SK-N-SH treated with all-trans-retinoic acid at 6 μM for 48 hours (cell line): ENCODE measurements around the gene FGD3.

Experiments
- ARNTL ChIP-seq: fragments of 450-650 bp; formaldehyde crosslinking; IDR thresholded peaks from 2 replicates; pipeline ENCODE4 v1.5.0; 2020; ENCODE audit warnings: low read depth, mild to moderate bottlenecking, moderate library complexity, borderline replicate concordance
- CREB5 ChIP-seq: fragments of 250-450 bp; sonication (Bioruptor Pico); IDR thresholded peaks from 2 replicates; pipeline ENCODE4 v1.5.1; 2020; ENCODE audit warnings: low read depth, mild to moderate bottlenecking, moderate library complexity
- CSRNP3 ChIP-seq: fragments of 250-450 bp; sonication (Bioruptor Pico); IDR thresholded peaks from 2 replicates; pipeline ENCODE4 v1.5.1; 2021; ENCODE audit warnings: mild to moderate bottlenecking, moderate library complexity
- SNAI2 ChIP-seq: fragments of 250-450 bp; sonication (Bioruptor Pico); IDR thresholded peaks from 2 replicates; pipeline ENCODE4 v1.5.0; 2020; ENCODE audit warnings: mild to moderate bottlenecking, moderate library complexity
- TOX ChIP-seq: fragments of 250-450 bp; sonication (Bioruptor Pico); IDR thresholded peaks from 2 replicates; pipeline ENCODE4 v1.8.0; 2021; ENCODE audit warnings: mild to moderate bottlenecking, moderate library complexity, borderline replicate concordance
- ZNF70 ChIP-seq: fragments of 450-650 bp; formaldehyde crosslinking; IDR thresholded peaks from 2 replicates; pipeline ENCODE4 v1.5.0; 2020; ENCODE audit warnings: mild to moderate bottlenecking, moderate library complexity

GRCh38 chr9:93081931-93082330, 134.6 kb downstream of the FGD3 start:
- no peak for TF ChIP-seq ARNTL (CRISPR knock-in tag)
- TF ChIP-seq ZNF70 (CRISPR knock-in tag) = no peak
- TF ChIP-seq CREB5 (CRISPR knock-in tag) = no peak
- no peak for TF ChIP-seq CSRNP3 (CRISPR knock-in tag)
- no peak for TF ChIP-seq TOX (CRISPR knock-in tag)
- no peak for TF ChIP-seq SNAI2 (CRISPR knock-in tag)
